Natural killer cell (primary cell): ENCODE data around the gene CHTOP. TPM values are rescaled to one million over a fixed set of nuclear protein-coding genes. Genes with fewer than 3 reads are reported as not detected.
A peak's percentile ranks its signal among the peaks of the same experiment; 100 is the strongest.

Experiments
- ATAC-seq, 3 donors: fragments of 150-1000 bp in 2 of 3; fragments of 200-7000 bp in 1 of 3; cut with Tn5 transposase; 1 replicate in 1 of 3; 2 replicates in 2 of 3; pipeline ENCODE4 v1.10.0; 2021; ENCODE audit warnings: mild to moderate bottlenecking in 2 of 3, moderate library complexity in 2 of 3
- DNase-seq, 2 donors: peaks; one replicate each; pipeline versions ENCODE4 v3.0.0 to v3.0.0-alpha.2; 2013 to 2021; ENCODE audit warnings: mixed read lengths in 1 of 2
- H3K27ac ChIP-seq: one replicate; pipeline ENCODE4 v1.5.1; 2013; ENCODE audit warnings: mild to moderate bottlenecking, low read length
- H3K27me3 ChIP-seq: one replicate; pipeline ENCODE4 v1.6.1; 2013; ENCODE audit warnings: low read length; ENCODE audit not compliant: control insufficient read depth, insufficient read depth
- H3K36me3 ChIP-seq: one replicate; pipeline ENCODE4 v1.6.1; 2013; ENCODE audit warnings: low read length; ENCODE audit not compliant: control insufficient read depth, insufficient read depth
- H3K4me1 ChIP-seq: one replicate; pipeline ENCODE4 v1.6.1; 2013; ENCODE audit warnings: low read length; ENCODE audit not compliant: control insufficient read depth, insufficient read depth
- H3K4me3 ChIP-seq: one replicate; pipeline ENCODE4 v1.5.1; 2013; ENCODE audit warnings: low read length
- H3K9me3 ChIP-seq: one replicate; pipeline ENCODE4 v1.6.1; 2013; ENCODE audit warnings: low read length; ENCODE audit not compliant: control insufficient read depth, insufficient read depth
- H3K27ac Mint-ChIP-seq, 2 donors: one replicate each; pipeline ENCODE4 v1.8.0; 2022; ENCODE audit warnings: mild to moderate bottlenecking in 2 of 2, mixed read lengths in 2 of 2, moderate library complexity in 1 of 2
- H3K27me3 Mint-ChIP-seq, 2 donors: one replicate each; pipeline ENCODE4 v1.8.0; 2022; ENCODE audit warnings: low read depth in 2 of 2, mixed read lengths in 2 of 2
- H3K36me3 Mint-ChIP-seq: one replicate; pipeline ENCODE4 v1.8.0; 2022; ENCODE audit warnings: mixed read lengths
- H3K4me1 Mint-ChIP-seq, 2 donors: one replicate each; pipeline ENCODE4 v1.8.0; 2022; ENCODE audit warnings: mixed read lengths in 2 of 2
- H3K4me3 Mint-ChIP-seq: one replicate; pipeline ENCODE4 v1.8.0; 2022; ENCODE audit warnings: mild to moderate bottlenecking, moderate library complexity, mixed read lengths
- H3K9me3 Mint-ChIP-seq, 2 donors: one replicate each; pipeline ENCODE4 v1.8.0; 2022; ENCODE audit warnings: mixed read lengths in 2 of 2
- WGBS: methylation state at CpG from one replicate; pipeline ENCODE4 v1.1.7; 2013; ENCODE audit warnings: missing lambda C conversion rate; ENCODE audit not compliant: insufficient coverage; 5-methylcytosine and 5-hydroxymethylcytosine counted together
- intact Hi-C: fragments of 100-400 bp; cut with micrococcal nuclease; formaldehyde crosslinking; loops from one replicate; pipeline ENCODE4 v1.14.2; 2022
- total RNA-seq, 4 donors: library from RNA; stranded (reverse); fragments of 120-200 nt in 1 of 4; gene quantifications; one replicate each; pipeline versions ENCODE4 v1.2.3 to v1.2.4, GENCODE V29; 2013 to 2022
- TF ChIP-seq, protein P1 (sequence below): fragments of 200-600 bp; IDR thresholded peaks from one replicate; pipeline ENCODE4 v1.8.0; 2022; ENCODE audit warnings: antibody characterized with exemption

The CHTOP gene
- total RNA-seq, 3 donors from 2014 or later (not counting 1 experiment from before 2014, with no cell fraction given), result 94.7 to 110 (median 106) TPM

GRCh38 chr1:153624965-153625611, 8.8 kb upstream of the CHTOP start:
- H3K27me3 Mint-ChIP-seq, result peaks cover 6 to 8% of the 10 kb centered on the region in 2 donors
- H3K4me1 Mint-ChIP-seq, result peaks cover 8 to 10% of the 10 kb centered on the region in 2 donors
- Histone ChIP-seq H3K4me3 (no peak overlapping the region), H3K27me3 (no peaks in the 10 kb centered on the region), H3K9me3 (no peaks in the 10 kb centered on the region), H3K27ac (no peak overlapping the region), H3K4me1 (peaks cover 19% of the 10 kb centered on the region), H3K36me3 (no peaks in the 10 kb centered on the region)
- no peak overlapping the region for H3K27ac Mint-ChIP-seq
- WGBS, result 94% methylated on average over 10 of the region's 10 CpGs
- no peak overlapping the region for H3K4me3 Mint-ChIP-seq
- TF ChIP-seq, protein P1, sequence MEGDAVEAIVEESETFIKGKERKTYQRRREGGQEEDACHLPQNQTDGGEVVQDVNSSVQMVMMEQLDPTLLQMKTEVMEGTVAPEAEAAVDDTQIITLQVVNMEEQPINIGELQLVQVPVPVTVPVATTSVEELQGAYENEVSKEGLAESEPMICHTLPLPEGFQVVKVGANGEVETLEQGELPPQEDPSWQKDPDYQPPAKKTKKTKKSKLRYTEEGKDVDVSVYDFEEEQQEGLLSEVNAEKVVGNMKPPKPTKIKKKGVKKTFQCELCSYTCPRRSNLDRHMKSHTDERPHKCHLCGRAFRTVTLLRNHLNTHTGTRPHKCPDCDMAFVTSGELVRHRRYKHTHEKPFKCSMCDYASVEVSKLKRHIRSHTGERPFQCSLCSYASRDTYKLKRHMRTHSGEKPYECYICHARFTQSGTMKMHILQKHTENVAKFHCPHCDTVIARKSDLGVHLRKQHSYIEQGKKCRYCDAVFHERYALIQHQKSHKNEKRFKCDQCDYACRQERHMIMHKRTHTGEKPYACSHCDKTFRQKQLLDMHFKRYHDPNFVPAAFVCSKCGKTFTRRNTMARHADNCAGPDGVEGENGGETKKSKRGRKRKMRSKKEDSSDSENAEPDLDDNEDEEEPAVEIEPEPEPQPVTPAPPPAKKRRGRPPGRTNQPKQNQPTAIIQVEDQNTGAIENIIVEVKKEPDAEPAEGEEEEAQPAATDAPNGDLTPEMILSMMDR, result no peak
- DNase-seq, result no peak
- no peaks in the 10 kb centered on the region for H3K9me3 Mint-ChIP-seq
- intact Hi-C loops, result no loop called here
- no peak for ATAC-seq
- no peaks in the 10 kb centered on the region for H3K36me3 Mint-ChIP-seq

- H3K9me3 ChIP-seq, result no peaks in the 10 kb centered on the region
- no peak for ATAC-seq
- DNase-seq, result no peak
- intact Hi-C loops, result no loop called here
- H3K4me3 ChIP-seq, result no peak overlapping the region
- H3K4me1 Mint-ChIP-seq, result peaks cover 8 to 10% of the 10 kb centered on the region in 2 donors
- TF ChIP-seq, protein P1, result no peak
- peaks cover 19% of the 10 kb centered on the region for H3K4me1 ChIP-seq
- no peaks in the 10 kb centered on the region for H3K36me3 ChIP-seq
- H3K9me3 Mint-ChIP-seq, result no peaks in the 10 kb centered on the region
- H3K27me3 Mint-ChIP-seq, result peaks cover 6 to 8% of the 10 kb centered on the region in 2 donors
- no peak overlapping the region for H3K4me3 Mint-ChIP-seq
- H3K27ac ChIP-seq, result no peak overlapping the region
- no peaks in the 10 kb centered on the region for H3K27me3 ChIP-seq
- peak overlapping the region in 1 of 2 donors; percentile 45 for H3K27ac Mint-ChIP-seq
- WGBS, result 80% methylated on average over 3 of the region's 3 CpGs
- no peaks in the 10 kb centered on the region for H3K36me3 Mint-ChIP-seq
Measured at GRCh38 chr1:153626477-153626903, 7.4 kb upstream of the CHTOP start.

DNA sequence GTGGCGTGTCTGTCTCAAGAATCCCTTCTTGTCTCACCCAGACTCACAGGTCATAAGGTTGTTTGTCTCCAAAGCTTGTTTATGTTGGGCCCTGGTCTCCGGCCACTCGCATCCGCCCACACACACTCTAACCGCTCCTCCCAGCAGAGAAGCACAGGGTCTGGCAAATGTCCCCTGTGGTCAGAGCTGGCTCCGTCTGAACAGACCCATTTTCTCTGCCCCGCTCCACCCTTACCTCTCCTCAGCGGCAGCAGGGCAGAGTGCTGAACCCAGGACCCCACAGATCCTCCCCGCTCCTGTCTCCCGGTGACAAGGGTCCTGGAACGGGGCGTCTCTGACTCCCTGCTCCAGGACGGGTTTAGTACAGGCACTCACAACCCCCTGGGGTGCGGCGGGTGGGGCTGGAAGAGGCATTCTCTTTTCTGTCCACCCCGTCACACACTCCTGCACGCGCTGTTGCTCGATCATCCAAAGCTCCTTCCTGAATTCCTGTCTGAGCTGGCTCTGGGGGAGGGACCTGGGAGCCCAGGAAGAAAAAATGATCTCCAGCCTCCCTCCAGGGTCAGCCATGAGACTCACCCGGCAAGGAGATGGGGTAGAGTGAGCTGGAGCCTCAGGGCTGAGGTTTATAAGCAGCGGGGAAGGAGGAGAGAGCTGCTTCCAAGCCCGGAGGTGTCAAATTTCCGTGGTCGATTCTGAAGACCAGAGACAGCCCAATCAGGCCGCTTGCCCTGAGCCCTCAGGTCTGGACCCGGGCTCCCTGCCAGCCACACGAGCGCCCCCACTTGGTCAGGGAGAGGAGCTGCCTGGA, 6.8 kb upstream of the CHTOP start, which contains the start of gene S100A13:
Gene S100A13, minus strand, starts transcription at position 602 of the 811 bp plus-strand sequence. CDS start 1,033 bp downstream, outside the sequence.
- Mint-ChIP-seq H3K27me3 (peaks cover 6 to 8% of the 10 kb centered on the region in 2 donors), H3K36me3 (no peaks in the 10 kb centered on the region), H3K4me3 (peak within 1 kb of the TSS; percentile 74), H3K27ac (peak within 1 kb of the TSS in 1 of 2 donors; percentile 58), H3K9me3 (no peaks in the 10 kb centered on the region), H3K4me1 (peaks cover 8 to 10% of the 10 kb centered on the region in 2 donors)
- peaks cover 19% of the 10 kb centered on the region for H3K4me1 ChIP-seq
- H3K27ac ChIP-seq, result peak within 1 kb of the TSS; percentile 12
- 34% methylated on average over 28 of the region's 28 CpGs for WGBS
- H3K36me3 ChIP-seq, result no peaks in the 10 kb centered on the region
- H3K4me3 ChIP-seq, result peak within 1 kb of the TSS; percentile 1
- no peaks in the 10 kb centered on the region for H3K27me3 ChIP-seq
- ATAC-seq, result peak in 2 of 3 donors; percentile 18 to 61
- no peak for DNase-seq
- TF ChIP-seq, protein P1, result no peak
- intact Hi-C loops, result no loop called here
- H3K9me3 ChIP-seq, result no peaks in the 10 kb centered on the region
